RWPE2 (cell line): ENCODE results near the gene ATP6V0A1.
A peak's percentile ranks its signal among the peaks of the same experiment; 100 is the strongest.

Experiments
- ATAC-seq: fragments of 200-7000 bp; cut with Tn5 transposase; 3 replicates; pipeline ENCODE4 v1.9.1; 2021; ENCODE audit warnings: low read depth
- DNase-seq: peaks from one replicate; pipeline ENCODE4 v3.0.0-alpha.2; 2020; ENCODE audit warnings: low spot score
- H3K27ac ChIP-seq: fragments of 450-650 bp; 2 replicates; pipeline ENCODE4 v1.5.1; 2017; ENCODE audit warnings: mild to moderate bottlenecking; ENCODE audit not compliant: poor library complexity, severe bottlenecking
- H3K27me3 ChIP-seq: fragments of 250-450 bp; sonication (Bioruptor Pico); 2 replicates; pipeline ENCODE4 v1.5.1; 2021; ENCODE audit warnings: mild to moderate bottlenecking, moderate library complexity; ENCODE audit not compliant: insufficient read depth, poor library complexity, severe bottlenecking
- H3K36me3 ChIP-seq: fragments of 250-450 bp; sonication (Bioruptor Pico); 2 replicates; pipeline ENCODE4 v1.5.1; 2020; ENCODE audit warnings: low read depth, mild to moderate bottlenecking, moderate library complexity
- H3K4me1 ChIP-seq: fragments of 250-450 bp; sonication (Bioruptor Pico); 2 replicates; pipeline ENCODE4 v1.5.1; 2021; ENCODE audit warnings: mild to moderate bottlenecking, moderate library complexity; ENCODE audit not compliant: insufficient read depth, poor library complexity, severe bottlenecking
- H3K4me3 ChIP-seq: fragments of 250-450 bp; sonication (Bioruptor Pico); 2 replicates; pipeline ENCODE4 v1.5.1; 2021; ENCODE audit warnings: mild to moderate bottlenecking, moderate library complexity; ENCODE audit not compliant: severe bottlenecking
- H3K9me3 ChIP-seq: fragments of 250-450 bp; sonication (Bioruptor Pico); 2 replicates; pipeline ENCODE4 v1.5.1; 2021; ENCODE audit warnings: mild to moderate bottlenecking, moderate library complexity; ENCODE audit not compliant: severe bottlenecking
- CTCF ChIP-seq: fragments of 450-650 bp; IDR thresholded peaks from one replicate; pipeline ENCODE4 v1.5.1; 2017; ENCODE audit warnings: mild to moderate bottlenecking, moderate library complexity; ENCODE audit not compliant: poor library complexity, severe bottlenecking

Gene ATP6V0A1

GRCh38 chr17:42521666-42522262, 63.1 kb downstream of the ATP6V0A1 start:
- peak overlapping the region; percentile 97 for H3K27ac ChIP-seq
- no peaks in the 10 kb centered on the region for H3K27me3 ChIP-seq
- TF ChIP-seq CTCF = no peak
- no peaks in the 10 kb centered on the region for H3K9me3 ChIP-seq
- DNase-seq = no peak
- H3K4me1 ChIP-seq = peaks cover 59% of the 10 kb centered on the region
- no peak overlapping the region for H3K4me3 ChIP-seq
- no peak for ATAC-seq
- 0 out of 2 replicates have a peak, but pooled peaks cover 3% of the 10 kb centered on the region for H3K36me3 ChIP-seq

- no peak for TF ChIP-seq CTCF
- ATAC-seq = no peak
- H3K27me3 ChIP-seq = no peaks in the 10 kb centered on the region
- H3K4me3 ChIP-seq = no peak overlapping the region
- peaks cover 59% of the 10 kb centered on the region for H3K4me1 ChIP-seq
- 0 out of 2 replicates have a peak, but pooled peaks cover 3% of the 10 kb centered on the region for H3K36me3 ChIP-seq
- no peaks in the 10 kb centered on the region for H3K9me3 ChIP-seq
- peak overlapping the region; percentile 97 for H3K27ac ChIP-seq
- DNase-seq = no peak
These were observed 63.6 kb downstream of the ATP6V0A1 start for GRCh38 chr17:42522263-42522790.

- H3K36me3 ChIP-seq = 0 out of 2 replicates have a peak, but pooled peaks cover 3% of the 10 kb centered on the region
- H3K9me3 ChIP-seq = no peaks in the 10 kb centered on the region
- peaks cover 56% of the 10 kb centered on the region for H3K4me1 ChIP-seq
- TF ChIP-seq CTCF = no peak
- DNase-seq (no peak), ATAC-seq (no peak)
- H3K27ac ChIP-seq = peak overlapping the region; percentile 97
- no peaks in the 10 kb centered on the region for H3K27me3 ChIP-seq
- no peak overlapping the region for H3K4me3 ChIP-seq
These were observed 64.2 kb downstream of the ATP6V0A1 start for GRCh38 chr17:42522798-42523278.

- Histone ChIP-seq H3K27ac (peak overlapping the region; percentile 97), H3K36me3 (0 out of 2 replicates have a peak, but pooled peaks cover 3% of the 10 kb centered on the region), H3K27me3 (no peaks in the 10 kb centered on the region), H3K4me3 (no peak overlapping the region), H3K4me1 (peaks cover 43% of the 10 kb centered on the region), H3K9me3 (no peaks in the 10 kb centered on the region)
- TF ChIP-seq CTCF = no peak
- peak; percentile 50 for ATAC-seq
- DNase-seq = no peak
These were observed 66.5 kb downstream of the ATP6V0A1 start for GRCh38 chr17:42525221-42525620.

GRCh38 chr17:42526031-42526444, 67.4 kb downstream of the ATP6V0A1 start:
- 0 out of 2 replicates have a peak, but pooled peaks cover 1% of the 10 kb centered on the region for H3K36me3 ChIP-seq
- peaks cover 43% of the 10 kb centered on the region for H3K4me1 ChIP-seq
- no peaks in the 10 kb centered on the region for H3K9me3 ChIP-seq
- ATAC-seq = no peak
- DNase-seq = no peak
- H3K4me3 ChIP-seq = no peak overlapping the region
- no peak for TF ChIP-seq CTCF
- no peaks in the 10 kb centered on the region for H3K27me3 ChIP-seq
- peak overlapping the region; percentile 97 for H3K27ac ChIP-seq
